HG03175 (cell line): ENCODE measurements around the gene PYM1.
"Not testable (repeated sequence)": the region's sequence is repeated elsewhere in the genome, so short reads cannot be mapped to it uniquely, and the experiment has no call there.

Experiments
- ATAC-seq: cut with Tn5 transposase; IDR thresholded peaks from one replicate; pipeline ENCODE4 v1.9.1; 2021; ENCODE audit warnings: mild to moderate bottlenecking, moderate library complexity; ENCODE audit not compliant: unreplicated experiment

Gene PYM1

GRCh38 chr12:55915482-55915859 is 12.2 kb downstream of the PYM1 start:
- ATAC-seq = no peak

GRCh38 chr12:55912908-55913307 is 14.8 kb downstream of the PYM1 start:
- ATAC-seq = no peak

GRCh38 chr12:55909513-55909884 is 18.2 kb downstream of the PYM1 start:
- ATAC-seq = no peak

- ATAC-seq = no peak
These were observed 18.8 kb downstream of the PYM1 start for GRCh38 chr12:55908726-55909512.

- no peak for ATAC-seq
These were observed 21.6 kb downstream of the PYM1 start for GRCh38 chr12:55906056-55906455.

- no peak for ATAC-seq
These were observed 25.7 kb downstream of the PYM1 start for GRCh38 chr12:55901881-55902490.

GRCh38 chr12:55899082-55899481 is 28.6 kb downstream of the PYM1 start:
- ATAC-seq = no peak

- ATAC-seq = no peak
These were observed 34.0 kb downstream of the PYM1 start for GRCh38 chr12:55893723-55894122.

- ATAC-seq = no peak
These were observed 36.4 kb downstream of the PYM1 start for GRCh38 chr12:55891310-55891709.

GRCh38 chr12:55885113-55885512 is 42.6 kb downstream of the PYM1 start:
- no peak for ATAC-seq

GRCh38 chr12:55877824-55878223 is 49.9 kb downstream of the PYM1 start:
- ATAC-seq = no peak

GRCh38 chr12:55875704-55876467 is 51.8 kb downstream of the PYM1 start:
- ATAC-seq = no peak

- no peak for ATAC-seq
These were observed 53.3 kb downstream of the PYM1 start for GRCh38 chr12:55874443-55874842.

GRCh38 chr12:55866454-55867004 is 61.2 kb downstream of the PYM1 start:
- ATAC-seq = not testable (repeated sequence)

- no peak for ATAC-seq
These were observed 62.4 kb downstream of the PYM1 start for GRCh38 chr12:55865327-55865726.

- not testable (repeated sequence) for ATAC-seq
These were observed 64.8 kb downstream of the PYM1 start for GRCh38 chr12:55862931-55863330.

GRCh38 chr12:55862286-55862685 is 65.4 kb downstream of the PYM1 start:
- ATAC-seq = no peak

GRCh38 chr12:55861871-55862270 is 65.8 kb downstream of the PYM1 start:
- no peak for ATAC-seq

- no peak for ATAC-seq
These were observed 66.3 kb downstream of the PYM1 start for GRCh38 chr12:55861396-55861795.

- no peak for ATAC-seq
These were observed 75.0 kb downstream of the PYM1 start for GRCh38 chr12:55852740-55853139.
